ENCODE measurements around the gene OBSCN. TPM values are rescaled to one million over a fixed set of nuclear protein-coding genes. Genes with fewer than 3 reads are reported as not detected.
"Not testable (repeated sequence)": the region's sequence is repeated elsewhere in the genome, so short reads cannot be mapped to it uniquely, and the experiment has no call there.

Gene OBSCN
- total RNA-seq, 2 experiments from 2014 or later, result 29.5 to 45.2 TPM

- intact Hi-C loops (cut with micrococcal nuclease; ENCODE audit: unreplicated experiment), result no loop called here
- CTCF ChIA-PET (ENCODE audit: unreplicated experiment), result no interaction called here
- BruUV-seq (replicated peaks), result no TSS peak
These were observed 23.7 kb upstream of the OBSCN start for GRCh38 chr1:228184152-228184551.

DNA sequence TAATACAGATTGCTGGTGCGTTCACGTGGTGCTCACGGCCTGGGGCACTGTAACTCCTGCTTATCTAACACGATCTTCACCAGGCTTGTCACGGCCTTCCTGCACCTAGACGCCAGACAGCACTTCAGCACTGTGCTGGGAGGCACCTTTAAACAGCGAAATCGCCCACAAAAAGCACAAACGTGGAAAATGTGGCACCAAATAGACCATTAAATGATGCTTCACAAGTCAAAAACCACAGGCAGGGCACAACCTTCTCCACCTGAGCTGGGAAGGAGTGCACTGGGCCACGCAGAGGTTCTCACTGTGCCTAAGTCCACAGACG, 22.2 kb upstream of the OBSCN start:
- Histone ChIP-seq H2AFZ (ENCODE audit: low read length) (no peak overlapping the region), H4K20me1 (ENCODE audit: insufficient read depth, low read length) (no peaks in the 10 kb centered on the region), H3K9me3 (ENCODE audit: low read length) (no peaks in the 10 kb centered on the region), H3K36me3 (ENCODE audit: insufficient read depth, low read length) (no peaks in the 10 kb centered on the region), H3K79me2 (ENCODE audit: insufficient read depth, low read depth, low read length) (no peaks in the 10 kb centered on the region), H3K4me1 (ENCODE audit: insufficient read depth, low read length, poor library complexity, severe bottlenecking) (no peaks in the 10 kb centered on the region), H3K4me3 (ENCODE audit: low read depth, low read length, poor library complexity, severe bottlenecking) (no peak overlapping the region), H3K4me2 (ENCODE audit: low read length) (no peak overlapping the region), H3K27ac (ENCODE audit: low read depth, low read length, poor library complexity, severe bottlenecking) (no peak overlapping the region), H3K9me2 (ENCODE audit: insufficient read depth, low read length) (no peaks in the 10 kb centered on the region)
- TF ChIP-seq, protein P1, sequence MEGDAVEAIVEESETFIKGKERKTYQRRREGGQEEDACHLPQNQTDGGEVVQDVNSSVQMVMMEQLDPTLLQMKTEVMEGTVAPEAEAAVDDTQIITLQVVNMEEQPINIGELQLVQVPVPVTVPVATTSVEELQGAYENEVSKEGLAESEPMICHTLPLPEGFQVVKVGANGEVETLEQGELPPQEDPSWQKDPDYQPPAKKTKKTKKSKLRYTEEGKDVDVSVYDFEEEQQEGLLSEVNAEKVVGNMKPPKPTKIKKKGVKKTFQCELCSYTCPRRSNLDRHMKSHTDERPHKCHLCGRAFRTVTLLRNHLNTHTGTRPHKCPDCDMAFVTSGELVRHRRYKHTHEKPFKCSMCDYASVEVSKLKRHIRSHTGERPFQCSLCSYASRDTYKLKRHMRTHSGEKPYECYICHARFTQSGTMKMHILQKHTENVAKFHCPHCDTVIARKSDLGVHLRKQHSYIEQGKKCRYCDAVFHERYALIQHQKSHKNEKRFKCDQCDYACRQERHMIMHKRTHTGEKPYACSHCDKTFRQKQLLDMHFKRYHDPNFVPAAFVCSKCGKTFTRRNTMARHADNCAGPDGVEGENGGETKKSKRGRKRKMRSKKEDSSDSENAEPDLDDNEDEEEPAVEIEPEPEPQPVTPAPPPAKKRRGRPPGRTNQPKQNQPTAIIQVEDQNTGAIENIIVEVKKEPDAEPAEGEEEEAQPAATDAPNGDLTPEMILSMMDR (conservative IDR thresholded peaks at IDR 0.05; ENCODE audit: low read length), result no peak
- no peak for TF ChIP-seq EZH2phosphoT487 (IDR thresholded peaks at IDR 0.05; ENCODE audit: borderline replicate concordance, low read depth, low read length)
- no TSS peak for BruUV-seq (replicated peaks)
- ChIA-PET CTCF (ENCODE audit: unreplicated experiment) (no interaction called here), POLR2A (no interaction called here)
- DNase-seq (ENCODE audit: low spot score), result no peak
- intact Hi-C loops (cut with micrococcal nuclease; ENCODE audit: unreplicated experiment), result no loop called here

More at GRCh38 chr1:228184152-228184551, 23.7 kb upstream of the OBSCN start:
- Histone ChIP-seq H2AFZ (ENCODE audit: low read length) (no peak overlapping the region), H4K20me1 (ENCODE audit: insufficient read depth, low read length) (no peaks in the 10 kb centered on the region), H3K4me1 (ENCODE audit: insufficient read depth, low read length, poor library complexity, severe bottlenecking) (no peaks in the 10 kb centered on the region), H3K4me3 (ENCODE audit: low read depth, low read length, poor library complexity, severe bottlenecking) (no peak overlapping the region), H3K9me2 (ENCODE audit: insufficient read depth, low read length) (no peaks in the 10 kb centered on the region), H3K36me3 (ENCODE audit: insufficient read depth, low read length) (no peaks in the 10 kb centered on the region), H3K27ac (ENCODE audit: low read depth, low read length, poor library complexity, severe bottlenecking) (no peak overlapping the region), H3K4me2 (ENCODE audit: low read length) (no peak overlapping the region), H3K9me3 (ENCODE audit: low read length) (no peaks in the 10 kb centered on the region), H3K79me2 (ENCODE audit: insufficient read depth, low read depth, low read length) (no peaks in the 10 kb centered on the region)
- DNase-seq (ENCODE audit: low spot score), result no peak
- TF ChIP-seq, protein P1 (conservative IDR thresholded peaks at IDR 0.05; ENCODE audit: low read length), result no peak
- POLR2A ChIA-PET, result no interaction called here

DNA sequence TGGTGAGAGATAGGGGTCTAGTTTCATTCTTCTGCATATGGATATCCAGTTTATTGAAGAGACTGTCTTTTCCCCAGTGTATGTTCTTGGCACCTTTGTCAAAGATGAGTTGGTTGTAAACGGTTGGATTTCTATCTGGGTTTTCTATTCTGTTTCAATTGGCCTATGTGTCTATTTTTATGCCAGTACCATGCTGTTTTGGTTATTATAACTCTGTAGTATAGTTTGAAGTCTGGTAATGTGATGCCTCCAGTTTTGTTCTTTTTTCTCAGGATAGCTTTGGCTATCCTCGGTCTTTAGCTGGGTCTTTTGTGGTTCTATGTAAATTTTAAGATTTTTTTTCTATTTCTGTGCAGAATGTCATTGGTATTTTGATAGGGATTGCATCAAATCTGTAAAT, 19.6 kb upstream of the OBSCN start:
- CTCF ChIA-PET (ENCODE audit: unreplicated experiment); intact Hi-C loops (cut with micrococcal nuclease; ENCODE audit: unreplicated experiment); H3K27ac ChIP-seq (ENCODE audit: low read depth, low read length, poor library complexity, severe bottlenecking); H3K4me1 ChIP-seq (ENCODE audit: insufficient read depth, low read length, poor library complexity, severe bottlenecking); H3K79me2 ChIP-seq (ENCODE audit: insufficient read depth, low read depth, low read length); H3K9me3 ChIP-seq (ENCODE audit: low read length); H3K4me3 ChIP-seq (ENCODE audit: low read depth, low read length, poor library complexity, severe bottlenecking); DNase-seq (ENCODE audit: low spot score); H2AFZ ChIP-seq (ENCODE audit: low read length); H3K4me2 ChIP-seq (ENCODE audit: low read length); H3K36me3 ChIP-seq (ENCODE audit: insufficient read depth, low read length); H3K9me2 ChIP-seq (ENCODE audit: insufficient read depth, low read length); H4K20me1 ChIP-seq (ENCODE audit: insufficient read depth, low read length); BruUV-seq (replicated peaks): not testable (repeated sequence)
- POLR2A ChIA-PET, result interaction anchor here (0.6 to 1.3 kb wide), 3 partner anchors 66 to 328 kb away, joined by 3 to 4 read pairs (median 4); no protein-coding TSS in a partner anchor

All from OCI-LY7 (cell line).